ENCODE measurements around the gene SOX8. TPM values are rescaled to one million over a fixed set of nuclear protein-coding genes. Genes with fewer than 3 reads are reported as not detected.
"Not testable (repeated sequence)": the region's sequence is repeated elsewhere in the genome, so short reads cannot be mapped to it uniquely, and the experiment has no call there.

Gene SOX8
- total RNA-seq, 4 donors from 2014 or later, result 3.0 to 27.7 (median 11.4) TPM

- no peak overlapping the region for H3K4me3 ChIP-seq (ENCODE audit: low read depth, poor library complexity, severe bottlenecking)
- WGBS, 2 donors, result 64 to 69% methylated on average over 27 of the region's 27 CpGs
- no peak for TF ChIP-seq POLR2A (IDR thresholded peaks at IDR 0.05)
- no peak for TF ChIP-seq CTCF (IDR thresholded peaks at IDR 0.05)
- intact Hi-C loops (cut with DNase I; ENCODE audit: low total_unique reads), result no loop called here
- no peak for DNase-seq (ENCODE audit: low spot score in 2 of 2)
Observed at GRCh38 chr16:1021553-1022160, 40.1 kb downstream of the SOX8 start.

- H3K4me3 ChIP-seq (ENCODE audit: low read depth, poor library complexity, severe bottlenecking), result no peak overlapping the region
- DNase-seq (ENCODE audit: low spot score in 2 of 2), result no peak
- intact Hi-C loops (cut with DNase I; ENCODE audit: low total_unique reads), result no loop called here
- 17 to 74% methylated on average over 5 to 18 of the region's 24 CpGs for WGBS, 2 donors
- TF ChIP-seq CTCF (IDR thresholded peaks at IDR 0.05) (no peak), POLR2A (IDR thresholded peaks at IDR 0.05) (no peak)
Observed at GRCh38 chr16:1022466-1022865, 40.9 kb downstream of the SOX8 start.

DNA sequence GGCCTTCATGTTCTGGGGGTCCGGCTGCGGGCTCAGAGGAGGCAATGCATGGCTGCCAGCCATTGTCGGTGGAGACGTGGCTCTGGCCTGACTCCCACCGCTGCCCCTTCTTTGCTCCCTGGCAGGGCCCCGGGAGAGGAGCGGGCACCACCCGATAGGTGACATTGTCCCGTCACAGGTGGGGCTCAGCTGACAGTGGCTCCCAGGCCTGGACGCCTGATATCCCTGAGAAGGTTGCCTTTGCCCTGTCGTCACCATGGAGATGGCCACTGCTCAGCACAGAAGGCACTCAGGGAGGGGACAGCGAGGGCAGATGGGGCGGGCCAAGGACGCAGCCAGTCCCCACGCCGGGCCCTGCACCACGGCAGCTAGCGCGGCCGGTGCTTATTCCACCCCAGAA is 42.6 kb downstream of the SOX8 start:
- intact Hi-C loops (cut with DNase I; ENCODE audit: low total_unique reads), result no loop called here
- WGBS, 2 donors, result 85 to 88% methylated on average over 20 of the region's 20 CpGs
- TF ChIP-seq CTCF (IDR thresholded peaks at IDR 0.05) (no peak), POLR2A (IDR thresholded peaks at IDR 0.05) (no peak)
- H3K4me3 ChIP-seq (ENCODE audit: low read depth, poor library complexity, severe bottlenecking), result no peak overlapping the region
- no peak for DNase-seq (ENCODE audit: low spot score in 2 of 2)

DNA sequence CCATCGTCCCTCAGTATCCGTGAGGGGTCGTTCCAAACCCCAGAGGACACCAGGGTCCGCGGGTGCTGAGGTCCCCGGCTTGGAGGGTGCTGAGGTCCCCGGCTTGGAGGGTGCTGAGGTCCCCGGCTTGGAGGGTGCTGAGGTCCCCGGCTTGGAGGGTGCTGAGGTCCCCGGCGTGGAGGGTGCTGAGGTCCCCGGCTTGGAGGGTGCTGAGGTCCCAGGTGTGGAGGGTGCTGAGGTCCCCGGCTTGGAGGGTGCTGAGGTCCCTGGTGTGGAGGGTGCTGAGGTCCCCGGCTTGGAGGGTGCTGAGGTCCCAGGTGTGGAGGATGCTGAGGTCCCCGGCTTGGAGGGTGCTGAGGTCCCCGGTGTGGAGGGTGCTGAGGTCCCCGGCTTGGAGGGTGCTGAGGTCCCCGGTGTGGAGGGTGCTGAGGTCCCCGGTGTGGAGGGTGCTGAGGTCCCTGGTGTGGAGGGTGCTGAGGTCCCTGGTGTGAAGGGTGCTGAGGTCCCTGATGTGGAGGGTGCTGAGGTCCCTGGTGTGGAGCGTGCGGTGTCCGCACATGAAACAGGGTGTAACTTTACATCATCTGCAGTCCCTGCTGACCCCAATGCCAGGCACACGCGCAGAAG is 43.7 kb downstream of the SOX8 start:
- intact Hi-C loops (cut with DNase I; ENCODE audit: low total_unique reads); H3K4me3 ChIP-seq (ENCODE audit: low read depth, poor library complexity, severe bottlenecking): not testable (repeated sequence)
- WGBS, 2 donors, result 65 to 68% methylated on average over 23 to 24 of the region's 24 CpGs
- DNase-seq (ENCODE audit: low spot score in 2 of 2), result peak in 1 of 2 donors; percentile 33

DNA sequence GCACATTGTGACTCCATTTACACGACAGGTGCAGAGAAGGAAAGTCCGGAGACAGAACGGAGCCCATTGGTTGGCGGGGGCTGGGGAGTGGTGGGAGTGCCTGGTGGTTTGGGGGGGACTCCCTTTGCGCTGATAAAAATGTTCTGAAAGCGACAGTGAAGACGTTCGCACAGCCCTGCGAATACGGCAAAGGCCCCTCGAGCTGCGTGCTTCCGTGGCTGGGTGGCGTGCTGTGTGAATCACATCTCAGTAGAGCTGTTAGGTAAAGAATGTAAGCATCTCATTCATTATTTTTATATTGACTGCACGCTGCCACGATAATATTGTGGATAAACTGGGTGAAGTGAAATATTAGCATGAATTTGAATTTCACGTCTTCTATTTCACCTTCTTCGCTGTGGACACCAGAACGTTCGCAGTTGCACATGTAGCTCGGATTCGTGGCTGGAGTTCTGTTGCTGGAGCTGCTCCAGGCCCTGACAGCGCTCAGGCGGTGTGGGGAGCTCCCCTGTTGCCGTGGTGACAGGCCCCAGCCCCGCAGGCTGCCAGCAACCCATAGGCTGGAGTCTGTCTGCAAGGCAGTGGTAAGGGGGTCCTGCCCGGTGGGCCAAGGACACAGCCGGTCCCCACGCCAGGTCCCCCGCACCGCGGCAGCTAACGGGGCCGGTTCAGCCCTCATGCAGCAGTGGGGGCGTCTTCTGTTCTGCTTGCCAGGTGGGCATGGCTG is 44.6 kb downstream of the SOX8 start:
- 58 to 62% methylated on average over 31 to 35 of the region's 35 CpGs for WGBS, 2 donors
- intact Hi-C loops (cut with DNase I; ENCODE audit: low total_unique reads), result no loop called here
- TF ChIP-seq CTCF (IDR thresholded peaks at IDR 0.05), result no peak
- DNase-seq (ENCODE audit: low spot score in 2 of 2), result no peak
- H3K4me3 ChIP-seq (ENCODE audit: low read depth, poor library complexity, severe bottlenecking), result no peak overlapping the region

DNA sequence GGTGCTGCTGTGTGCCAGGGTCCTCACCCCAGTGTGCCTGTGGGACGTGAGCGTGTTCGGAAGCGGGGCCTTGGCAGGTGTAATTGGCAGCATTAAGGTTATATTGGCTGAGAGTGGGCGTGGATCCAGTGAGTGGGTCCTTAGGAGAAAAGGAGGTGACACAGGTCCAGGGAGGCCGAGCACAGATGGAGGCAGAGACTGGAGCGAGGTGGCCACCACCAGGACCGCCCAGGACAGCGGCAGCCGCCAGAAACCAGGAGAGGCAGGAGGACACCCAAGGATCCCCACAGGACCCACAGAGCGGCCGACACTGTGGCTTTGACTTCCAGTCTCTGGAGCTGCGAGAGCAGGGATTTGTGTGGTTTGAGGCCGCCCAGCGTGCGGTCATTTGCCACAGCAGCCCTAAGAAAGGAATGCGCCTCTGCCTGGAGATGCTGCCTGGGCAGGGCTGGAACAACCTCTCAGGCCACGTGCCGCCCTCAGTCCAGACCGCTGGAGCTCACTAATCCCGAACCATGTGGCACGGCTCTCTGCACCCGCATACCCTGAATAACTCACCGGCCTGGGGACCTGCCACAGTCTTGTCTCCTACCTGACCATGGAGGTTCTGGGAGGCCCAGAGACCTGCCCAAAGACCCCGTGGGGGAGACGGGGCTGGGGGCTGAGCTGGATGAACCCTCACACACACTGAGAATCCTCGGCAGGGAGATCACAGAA is 45.4 kb downstream of the SOX8 start:
- DNase-seq (ENCODE audit: low spot score in 2 of 2), result no peak
- no peak for TF ChIP-seq POLR2A (IDR thresholded peaks at IDR 0.05)
- TF ChIP-seq CTCF (IDR thresholded peaks at IDR 0.05), result no peak
- 55 to 73% methylated on average over 25 to 27 of the region's 27 CpGs for WGBS, 2 donors
- H3K4me3 ChIP-seq (ENCODE audit: low read depth, poor library complexity, severe bottlenecking), result no peak overlapping the region
- intact Hi-C loops (cut with DNase I; ENCODE audit: low total_unique reads), result no loop called here

All from lower leg skin (tissue), 4 donors.